K562 (cell line): ENCODE data around the gene SLC5A2. TPM values are rescaled to one million over a fixed set of nuclear protein-coding genes. Genes with fewer than 3 reads are reported as not detected.

Experiments used
- ELF4 ChIP-seq: fragments of 450-650 bp; formaldehyde crosslinking; IDR thresholded peaks from 2 replicates; pipeline ENCODE4 v1.4.0; 2022; ENCODE audit warnings: missing genetic modification characterization
- EP400 ChIP-seq: fragments of 450-650 bp; IDR thresholded peaks from 2 replicates; pipeline ENCODE4 v1.6.1; 2017; ENCODE audit warnings: antibody characterized with exemption, mild to moderate bottlenecking, moderate library complexity
- FOXA3 ChIP-seq, 2 experiments: fragments of 450-650 bp in 1 of 2; sonication (generic) in 1 of 2; formaldehyde crosslinking; IDR thresholded peaks in 1 of 2; conservative IDR thresholded peaks in 1 of 2; 2 replicates each; pipeline versions ENCODE4 v1.4.0 to v1.8.0; 2020 to 2022; ENCODE audit warnings: mild to moderate bottlenecking in 2 of 2, missing genetic modification reagents in 1 of 2
- FOXK2 ChIP-seq, 2 experiments: fragments of 450-650 bp; IDR thresholded peaks in 1 of 2; conservative IDR thresholded peaks in 1 of 2; 2 replicates each; pipeline ENCODE4 v1.6.1; 2016; ENCODE audit warnings: low read depth in 2 of 2, mild to moderate bottlenecking in 1 of 2
- GABPB2 ChIP-seq: fragments of 250-450 bp; sonication (Bioruptor Pico); conservative IDR thresholded peaks from 2 replicates; pipeline ENCODE4 v1.5.1; 2021; ENCODE audit warnings: mild to moderate bottlenecking
- HBP1 ChIP-seq: fragments of 450-650 bp; formaldehyde crosslinking; IDR thresholded peaks from 2 replicates; pipeline ENCODE4 v1.4.0; 2022; ENCODE audit warnings: missing genetic modification characterization
- HINFP ChIP-seq: fragments of 450-650 bp; conservative IDR thresholded peaks from 2 replicates; pipeline ENCODE4 v1.6.1; 2016; ENCODE audit warnings: missing genetic modification characterization, low read depth, mild to moderate bottlenecking, control low read depth, missing compliant biosample characterization
- HMGN3 ChIP-seq: IDR thresholded peaks from 2 replicates; pipeline ENCODE4 v1.6.1; 2011; ENCODE audit warnings: borderline replicate concordance, low read depth, mild to moderate bottlenecking, mixed read lengths, low read length; ENCODE audit not compliant: insufficient read length; ENCODE audit errors: extremely low read depth
- PHF20 ChIP-seq: fragments of 450-650 bp; IDR thresholded peaks from 2 replicates; pipeline ENCODE4 v1.6.1; 2018; ENCODE audit not compliant: partially characterized antibody
- POLR2G ChIP-seq: fragments of 200-400 bp; formaldehyde crosslinking; IDR thresholded peaks from 2 replicates; pipeline ENCODE4 v1.6.1; 2017; ENCODE audit warnings: low read depth, mild to moderate bottlenecking, antibody characterized with exemption, low read length, moderate library complexity
- SIN3A ChIP-seq, 2 experiments: fragments of 150-350 bp in 1 of 2; IDR thresholded peaks; 2 replicates each; pipeline ENCODE4 v1.6.1; 2011 to 2016; ENCODE audit warnings: borderline replicate concordance in 2 of 2, low read depth in 2 of 2, low read length in 2 of 2, mild to moderate bottlenecking in 2 of 2, moderate library complexity in 2 of 2; ENCODE audit not compliant: control insufficient read depth in 1 of 2
- SLC30A9 ChIP-seq: fragments of 250-450 bp; sonication (Bioruptor Pico); IDR thresholded peaks from 2 replicates; pipeline ENCODE4 v1.8.0; 2022; ENCODE audit warnings: mild to moderate bottlenecking, moderate library complexity
- TARDBP ChIP-seq: fragments of 450-650 bp; IDR thresholded peaks from 2 replicates; pipeline ENCODE4 v1.6.1; 2016
- XRCC5 ChIP-seq: fragments of 200-400 bp; formaldehyde crosslinking; IDR thresholded peaks from 2 replicates; pipeline ENCODE4 v1.6.1; 2017; ENCODE audit warnings: low read depth, mild to moderate bottlenecking, low read length
- ZNF133 ChIP-seq: fragments of 250-450 bp; sonication (Bioruptor Pico); IDR thresholded peaks from 2 replicates; pipeline ENCODE4 v1.4.0; 2020; ENCODE audit warnings: mild to moderate bottlenecking
- ZNF444 ChIP-seq: fragments of 250-450 bp; sonication (Bioruptor Pico); IDR thresholded peaks from 2 replicates; pipeline ENCODE4 v1.4.0; 2020; ENCODE audit warnings: mild to moderate bottlenecking, moderate library complexity
- polyA plus RNA-seq, 8 experiments: library from polyadenylated mRNA; depleted of rRNA in 4 of 8; stranded (reverse) in 5 of 8; unstranded in 3 of 8; fragments of >200 nt; fragmentation: Nextera tagmentation in 2 of 8; fragmentation: Illumina TruSeq in 1 of 8; extraction: Ambion mirVana in 2 of 8; extraction: Trizol in 1 of 8; gene quantifications; 2 replicates each; pipeline versions ENCODE4 v1.2.1 to v1.2.3, GENCODE V29; 2011 to 2014; ENCODE audit warnings: inconsistent platforms in 1 of 8, missing spikeins in 1 of 8
- total RNA-seq, 7 experiments: library from RNA; depleted of rRNA in 6 of 7; stranded (reverse); fragments of >200 nt in 6 of 7; fragmentation: Illumina TruSeq in 2 of 7; extraction: Trizol in 2 of 7; gene quantifications; 2 replicates each; pipeline versions ENCODE4 v1.2.1 to v1.2.3, GENCODE V29; 2011 to 2021; ENCODE audit warnings: low replicate concordance in 1 of 7
- TF ChIP-seq, protein P1 (sequence below), 2 experiments: fragments of 450-650 bp in 1 of 2; sonication (generic) in 1 of 2; formaldehyde crosslinking; conservative IDR thresholded peaks; 2 replicates each; pipeline versions ENCODE4 v1.4.0 to v1.8.1; 2020 to 2022; ENCODE audit warnings: mild to moderate bottlenecking in 1 of 2, missing genetic modification reagents in 1 of 2
- TF ChIP-seq, protein P2 (sequence below): sonication (generic); formaldehyde crosslinking; IDR thresholded peaks from 2 replicates; pipeline ENCODE4 v1.8.0; 2023; ENCODE audit warnings: mild to moderate bottlenecking, missing genetic modification reagents

SLC5A2 gene
- total and polyA plus RNA-seq, 9 of the 15 experiments (the other 6 are each of a cell fraction or from before 2014, with no cell fraction given), result 0.07 to 2.7 (median 2.2) TPM; not detected in 6

GRCh38 chr16:31458073-31458843 lies 24.7 kb upstream of the SLC5A2 start (continued):
- TF ChIP-seq SIN3A (IDR thresholded peaks at IDR 0.05; ENCODE audit: borderline replicate concordance in 2 of 2, control insufficient read depth in 1 of 2, low read depth in 2 of 2, low read length in 2 of 2) (peak in 1 of 2 experiments; percentile 61; a peak in 1 of 4 replicates), POLR2G (peak; percentile 36; the same call in 1 of the 2 replicates), EP400 (peak; percentile 44; the same call in 1 of the 2 replicates), ZNF444 (CRISPR knock-in tag) (no peak), XRCC5 (peak; percentile 81; the same call in 1 of the 2 replicates), HBP1 (CRISPR knock-in tag) (peak; percentile 75; the same call in 1 of the 2 replicates), ELF4 (CRISPR knock-in tag) (0 out of 2 replicates have a peak, but pooled peaks have one; percentile 9), GABPB2 (no peak), SLC30A9 (CRISPR knock-in tag) (no peak), PHF20 (no peak), FOXA3 (CRISPR knock-in tag; conservative IDR thresholded peaks at IDR 0.05 in 1 of 2, IDR thresholded peaks at IDR 0.05 in 1 of 2) (0 out of 4 replicates have a peak, but pooled peaks of 1 of the 2 experiments have one; percentile 55), TARDBP (no peak), HMGN3 (peak; percentile 29), FOXK2 (conservative IDR thresholded peaks at IDR 0.05 in 1 of 2, IDR thresholded peaks at IDR 0.05 in 1 of 2; ENCODE audit: low read depth in 2 of 2) (peak in 1 of 2 experiments; percentile 85; a peak in 2 of 4 replicates), HINFP (tag) (peak; percentile 48; the same call in 1 of the 2 replicates), ZNF133 (no peak)
- TF ChIP-seq, protein P1, sequence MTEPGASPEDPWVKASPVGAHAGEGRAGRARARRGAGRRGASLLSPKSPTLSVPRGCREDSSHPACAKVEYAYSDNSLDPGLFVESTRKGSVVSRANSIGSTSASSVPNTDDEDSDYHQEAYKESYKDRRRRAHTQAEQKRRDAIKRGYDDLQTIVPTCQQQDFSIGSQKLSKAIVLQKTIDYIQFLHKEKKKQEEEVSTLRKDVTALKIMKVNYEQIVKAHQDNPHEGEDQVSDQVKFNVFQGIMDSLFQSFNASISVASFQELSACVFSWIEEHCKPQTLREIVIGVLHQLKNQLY (CRISPR knock-in tag; conservative IDR thresholded peaks at IDR 0.05), result 0 out of 4 replicates have a peak, but pooled peaks of 1 of the 2 experiments have one; percentile 81
- TF ChIP-seq, protein P2, sequence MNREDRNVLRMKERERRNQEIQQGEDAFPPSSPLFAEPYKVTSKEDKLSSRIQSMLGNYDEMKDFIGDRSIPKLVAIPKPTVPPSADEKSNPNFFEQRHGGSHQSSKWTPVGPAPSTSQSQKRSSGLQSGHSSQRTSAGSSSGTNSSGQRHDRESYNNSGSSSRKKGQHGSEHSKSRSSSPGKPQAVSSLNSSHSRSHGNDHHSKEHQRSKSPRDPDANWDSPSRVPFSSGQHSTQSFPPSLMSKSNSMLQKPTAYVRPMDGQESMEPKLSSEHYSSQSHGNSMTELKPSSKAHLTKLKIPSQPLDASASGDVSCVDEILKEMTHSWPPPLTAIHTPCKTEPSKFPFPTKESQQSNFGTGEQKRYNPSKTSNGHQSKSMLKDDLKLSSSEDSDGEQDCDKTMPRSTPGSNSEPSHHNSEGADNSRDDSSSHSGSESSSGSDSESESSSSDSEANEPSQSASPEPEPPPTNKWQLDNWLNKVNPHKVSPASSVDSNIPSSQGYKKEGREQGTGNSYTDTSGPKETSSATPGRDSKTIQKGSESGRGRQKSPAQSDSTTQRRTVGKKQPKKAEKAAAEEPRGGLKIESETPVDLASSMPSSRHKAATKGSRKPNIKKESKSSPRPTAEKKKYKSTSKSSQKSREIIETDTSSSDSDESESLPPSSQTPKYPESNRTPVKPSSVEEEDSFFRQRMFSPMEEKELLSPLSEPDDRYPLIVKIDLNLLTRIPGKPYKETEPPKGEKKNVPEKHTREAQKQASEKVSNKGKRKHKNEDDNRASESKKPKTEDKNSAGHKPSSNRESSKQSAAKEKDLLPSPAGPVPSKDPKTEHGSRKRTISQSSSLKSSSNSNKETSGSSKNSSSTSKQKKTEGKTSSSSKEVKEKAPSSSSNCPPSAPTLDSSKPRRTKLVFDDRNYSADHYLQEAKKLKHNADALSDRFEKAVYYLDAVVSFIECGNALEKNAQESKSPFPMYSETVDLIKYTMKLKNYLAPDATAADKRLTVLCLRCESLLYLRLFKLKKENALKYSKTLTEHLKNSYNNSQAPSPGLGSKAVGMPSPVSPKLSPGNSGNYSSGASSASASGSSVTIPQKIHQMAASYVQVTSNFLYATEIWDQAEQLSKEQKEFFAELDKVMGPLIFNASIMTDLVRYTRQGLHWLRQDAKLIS (CRISPR knock-in tag), result 0 out of 2 replicates have a peak, but pooled peaks have one; percentile 8
